ENCODE measurements around the gene PHLDB2. TPM values are rescaled to one million over a fixed set of nuclear protein-coding genes. Genes with fewer than 3 reads are reported as not detected.

PHLDB2 gene
- total RNA-seq, 2 experiments from 2014 or later = 5.8 to 6.0 TPM

GRCh38 chr3:111932946-111933345 lies 73.9 kb downstream of the PHLDB2 start:
- Mint-ChIP-seq H3K4me1 (ENCODE audit: low read depth) (no peaks in the 10 kb centered on the region), H3K9me3 (no peaks in the 10 kb centered on the region), H3K36me3 (ENCODE audit: low read depth) (no peaks in the 10 kb centered on the region), H3K27ac (no peak overlapping the region), H3K4me3 (no peak overlapping the region), H3K27me3 (no peaks in the 10 kb centered on the region)
- H3K9me3 ChIP-seq (ENCODE audit: control insufficient read depth in 1 of 2, insufficient read depth in 1 of 2, low read length in 2 of 2) = no peaks in the 10 kb centered on the region
- ChIA-PET CTCF (interaction anchor here (1.0 kb wide), 1 partner anchor 30 kb away, joined by 3 read pairs; no protein-coding TSS in a partner anchor), POLR2A (no interaction called here)
- ATAC-seq (ENCODE audit: poor library complexity) (no peak), DNase-seq (no peak)
- no peaks in the 10 kb centered on the region for H3K36me3 ChIP-seq (ENCODE audit: insufficient read depth, low read length)
- H3K27me3 ChIP-seq (ENCODE audit: control insufficient read depth in 1 of 2, insufficient read depth in 2 of 2, low read length in 2 of 2) = no peaks in the 10 kb centered on the region
- H3K4me3 ChIP-seq (ENCODE audit: low read length) = no peak overlapping the region
- H3K27ac ChIP-seq (ENCODE audit: low read depth in 1 of 2, low read length in 2 of 2) = no peak overlapping the region
- H3K4me1 ChIP-seq (ENCODE audit: insufficient read depth, low read length) = no peaks in the 10 kb centered on the region
- TF ChIP-seq CTCF (IDR thresholded peaks at IDR 0.05) = no peak
- intact Hi-C loops (cut with DNase I, micrococcal nuclease) = no loop called here

- intact Hi-C loops (cut with DNase I, micrococcal nuclease) = no loop called here
- no peaks in the 10 kb centered on the region for H3K4me1 Mint-ChIP-seq (ENCODE audit: low read depth)
- Histone ChIP-seq H3K36me3 (ENCODE audit: insufficient read depth, low read length) (peaks cover 4% of the 10 kb centered on the region), H3K27me3 (ENCODE audit: control insufficient read depth in 1 of 2, insufficient read depth in 2 of 2, low read length in 2 of 2) (no peaks in the 10 kb centered on the region), H3K4me3 (ENCODE audit: low read length) (no peak overlapping the region), H3K4me1 (ENCODE audit: insufficient read depth, low read length) (no peaks in the 10 kb centered on the region), H3K9me3 (ENCODE audit: control insufficient read depth in 1 of 2, insufficient read depth in 1 of 2, low read length in 2 of 2) (no peaks in the 10 kb centered on the region), H3K27ac (ENCODE audit: low read depth in 1 of 2, low read length in 2 of 2) (no peak overlapping the region)
- ChIA-PET CTCF (interaction anchor here (1.8 kb wide), 1 partner anchor 11 kb away, joined by 4 read pairs; no protein-coding TSS in a partner anchor), POLR2A (no interaction called here)
- no peaks in the 10 kb centered on the region for H3K27me3 Mint-ChIP-seq
- TF ChIP-seq CTCF (IDR thresholded peaks at IDR 0.05) = no peak
- no peaks in the 10 kb centered on the region for H3K9me3 Mint-ChIP-seq
- DNase-seq (no peak), ATAC-seq (ENCODE audit: poor library complexity) (no peak)
- H3K27ac Mint-ChIP-seq = no peak overlapping the region
- no peak overlapping the region for H3K4me3 Mint-ChIP-seq
- no peaks in the 10 kb centered on the region for H3K36me3 Mint-ChIP-seq (ENCODE audit: low read depth)
These were observed 77.3 kb downstream of the PHLDB2 start for GRCh38 chr3:111936191-111936841.

- H3K36me3 ChIP-seq (ENCODE audit: insufficient read depth, low read length) = peaks cover 4% of the 10 kb centered on the region
- intact Hi-C loops (cut with DNase I, micrococcal nuclease) = no loop called here
- H3K4me1 Mint-ChIP-seq (ENCODE audit: low read depth) = no peaks in the 10 kb centered on the region
- H3K36me3 Mint-ChIP-seq (ENCODE audit: low read depth) = no peaks in the 10 kb centered on the region
- no peaks in the 10 kb centered on the region for H3K9me3 Mint-ChIP-seq
- H3K4me3 ChIP-seq (ENCODE audit: low read length) = no peak overlapping the region
- ChIA-PET CTCF (interaction anchor here (1.8 kb wide), 1 partner anchor 11 kb away, joined by 4 read pairs; no protein-coding TSS in a partner anchor), POLR2A (no interaction called here)
- H3K27ac Mint-ChIP-seq = no peak overlapping the region
- H3K27ac ChIP-seq (ENCODE audit: low read depth in 1 of 2, low read length in 2 of 2) = no peak overlapping the region
- DNase-seq = no peak
- H3K27me3 ChIP-seq (ENCODE audit: control insufficient read depth in 1 of 2, insufficient read depth in 2 of 2, low read length in 2 of 2) = no peaks in the 10 kb centered on the region
- no peaks in the 10 kb centered on the region for H3K9me3 ChIP-seq (ENCODE audit: control insufficient read depth in 1 of 2, insufficient read depth in 1 of 2, low read length in 2 of 2)
- TF ChIP-seq CTCF (IDR thresholded peaks at IDR 0.05) = no peak
- no peak overlapping the region for H3K4me3 Mint-ChIP-seq
- H3K27me3 Mint-ChIP-seq = no peaks in the 10 kb centered on the region
- no peaks in the 10 kb centered on the region for H3K4me1 ChIP-seq (ENCODE audit: insufficient read depth, low read length)
- no peak for ATAC-seq (ENCODE audit: poor library complexity)
These were observed 77.9 kb downstream of the PHLDB2 start for GRCh38 chr3:111936967-111937366.
